ENCODE results near the gene ERVH48-1. TPM values are rescaled to one million over a fixed set of nuclear protein-coding genes. Genes with fewer than 3 reads are reported as not detected.

The ERVH48-1 gene
- total and polyA plus RNA-seq, 4 donors, result 0.03 to 0.19 TPM; not detected in 2

DNA sequence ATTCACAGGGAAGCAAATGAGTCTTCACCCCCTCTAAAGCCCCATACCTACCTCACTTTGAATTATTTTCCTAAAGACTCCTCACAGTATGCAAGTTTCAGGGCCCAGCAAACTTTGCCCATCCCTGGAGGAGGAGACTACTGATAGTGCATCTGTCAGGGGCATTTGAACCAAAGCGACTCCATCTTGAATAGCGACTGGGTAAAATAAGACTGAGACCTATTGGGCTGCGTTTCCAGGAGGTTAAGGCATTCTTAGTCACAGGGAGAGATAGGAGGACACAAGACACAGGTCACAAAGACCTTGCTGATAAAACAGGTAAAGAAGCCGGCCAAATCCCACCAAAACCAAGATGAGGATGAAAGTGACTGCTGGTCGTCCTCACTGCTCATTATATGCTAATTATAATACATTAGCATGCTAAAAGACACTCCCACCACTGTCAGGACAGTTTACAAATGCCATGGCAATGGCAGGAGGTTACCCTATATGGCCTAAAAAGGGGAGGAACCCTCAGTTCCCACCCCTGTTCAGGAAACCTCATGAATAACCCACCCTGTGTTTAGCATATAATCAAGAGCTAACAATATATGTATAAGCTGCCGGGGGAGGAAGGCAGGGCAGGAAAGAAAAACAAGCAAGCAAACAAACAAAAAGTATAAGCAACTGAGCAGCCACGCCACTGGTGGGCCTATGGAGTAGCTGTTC, 45.7 kb upstream of the ERVH48-1 start:
- Histone ChIP-seq H3K27me3 (ENCODE audit: control insufficient read depth in 4 of 4, insufficient read depth in 4 of 4, low read length in 3 of 4) (no peaks in the 10 kb centered on the region), H3K36me3 (ENCODE audit: control insufficient read depth in 4 of 4, insufficient read depth in 3 of 4, low read depth in 1 of 4, low read length in 3 of 4) (peaks cover 0 to 1% (median 0%) of the 10 kb centered on the region in 4 donors), H3K9me3 (ENCODE audit: control insufficient read depth in 4 of 4, low read length in 3 of 4) (no peaks in the 10 kb centered on the region), H3K27ac (ENCODE audit: low read depth in 1 of 2, low read length in 2 of 2) (no peak overlapping the region), H3K4me1 (ENCODE audit: control insufficient read depth in 4 of 4, insufficient read depth in 4 of 4, low read length in 3 of 4) (peaks cover 3 to 15% (median 7%) of the 10 kb centered on the region in 4 donors), H3K4me3 (ENCODE audit: low read depth in 1 of 3, low read length in 3 of 3) (no peak overlapping the region), H3K9ac (ENCODE audit: low read depth in 1 of 2, low read length in 2 of 2) (no peak overlapping the region)
- DNase-seq (ENCODE audit: low spot score), result no peak
- no peak for TF ChIP-seq HNF4A (conservative IDR thresholded peaks at IDR 0.05)
- no peak for TF ChIP-seq FOXA1 (IDR thresholded peaks at IDR 0.05)
- no peak for TF ChIP-seq HNF4G (IDR thresholded peaks at IDR 0.05)
- TF ChIP-seq, protein P1, sequence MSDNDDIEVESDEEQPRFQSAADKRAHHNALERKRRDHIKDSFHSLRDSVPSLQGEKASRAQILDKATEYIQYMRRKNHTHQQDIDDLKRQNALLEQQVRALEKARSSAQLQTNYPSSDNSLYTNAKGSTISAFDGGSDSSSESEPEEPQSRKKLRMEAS (IDR thresholded peaks at IDR 0.05), result no peak
- no peak for TF ChIP-seq RXRA (IDR thresholded peaks at IDR 0.05)
- TF ChIP-seq, protein P2, sequence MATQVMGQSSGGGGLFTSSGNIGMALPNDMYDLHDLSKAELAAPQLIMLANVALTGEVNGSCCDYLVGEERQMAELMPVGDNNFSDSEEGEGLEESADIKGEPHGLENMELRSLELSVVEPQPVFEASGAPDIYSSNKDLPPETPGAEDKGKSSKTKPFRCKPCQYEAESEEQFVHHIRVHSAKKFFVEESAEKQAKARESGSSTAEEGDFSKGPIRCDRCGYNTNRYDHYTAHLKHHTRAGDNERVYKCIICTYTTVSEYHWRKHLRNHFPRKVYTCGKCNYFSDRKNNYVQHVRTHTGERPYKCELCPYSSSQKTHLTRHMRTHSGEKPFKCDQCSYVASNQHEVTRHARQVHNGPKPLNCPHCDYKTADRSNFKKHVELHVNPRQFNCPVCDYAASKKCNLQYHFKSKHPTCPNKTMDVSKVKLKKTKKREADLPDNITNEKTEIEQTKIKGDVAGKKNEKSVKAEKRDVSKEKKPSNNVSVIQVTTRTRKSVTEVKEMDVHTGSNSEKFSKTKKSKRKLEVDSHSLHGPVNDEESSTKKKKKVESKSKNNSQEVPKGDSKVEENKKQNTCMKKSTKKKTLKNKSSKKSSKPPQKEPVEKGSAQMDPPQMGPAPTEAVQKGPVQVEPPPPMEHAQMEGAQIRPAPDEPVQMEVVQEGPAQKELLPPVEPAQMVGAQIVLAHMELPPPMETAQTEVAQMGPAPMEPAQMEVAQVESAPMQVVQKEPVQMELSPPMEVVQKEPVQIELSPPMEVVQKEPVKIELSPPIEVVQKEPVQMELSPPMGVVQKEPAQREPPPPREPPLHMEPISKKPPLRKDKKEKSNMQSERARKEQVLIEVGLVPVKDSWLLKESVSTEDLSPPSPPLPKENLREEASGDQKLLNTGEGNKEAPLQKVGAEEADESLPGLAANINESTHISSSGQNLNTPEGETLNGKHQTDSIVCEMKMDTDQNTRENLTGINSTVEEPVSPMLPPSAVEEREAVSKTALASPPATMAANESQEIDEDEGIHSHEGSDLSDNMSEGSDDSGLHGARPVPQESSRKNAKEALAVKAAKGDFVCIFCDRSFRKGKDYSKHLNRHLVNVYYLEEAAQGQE (IDR thresholded peaks at IDR 0.05), result no peak
- TF ChIP-seq ATF3 (IDR thresholded peaks at IDR 0.05), result no peak
- TF ChIP-seq JUND (IDR thresholded peaks at IDR 0.05), result no peak
- TF ChIP-seq NR2F2 (IDR thresholded peaks at IDR 0.05), result no peak
- no peak for TF ChIP-seq SP1 (IDR thresholded peaks at IDR 0.05)
- TF ChIP-seq RAD21 (IDR thresholded peaks at IDR 0.05), result no peak
- TF ChIP-seq YY1 (IDR thresholded peaks at IDR 0.05), result no peak
- no peak for TF ChIP-seq TAF1 (conservative IDR thresholded peaks at IDR 0.05)
- TF ChIP-seq, protein P3, sequence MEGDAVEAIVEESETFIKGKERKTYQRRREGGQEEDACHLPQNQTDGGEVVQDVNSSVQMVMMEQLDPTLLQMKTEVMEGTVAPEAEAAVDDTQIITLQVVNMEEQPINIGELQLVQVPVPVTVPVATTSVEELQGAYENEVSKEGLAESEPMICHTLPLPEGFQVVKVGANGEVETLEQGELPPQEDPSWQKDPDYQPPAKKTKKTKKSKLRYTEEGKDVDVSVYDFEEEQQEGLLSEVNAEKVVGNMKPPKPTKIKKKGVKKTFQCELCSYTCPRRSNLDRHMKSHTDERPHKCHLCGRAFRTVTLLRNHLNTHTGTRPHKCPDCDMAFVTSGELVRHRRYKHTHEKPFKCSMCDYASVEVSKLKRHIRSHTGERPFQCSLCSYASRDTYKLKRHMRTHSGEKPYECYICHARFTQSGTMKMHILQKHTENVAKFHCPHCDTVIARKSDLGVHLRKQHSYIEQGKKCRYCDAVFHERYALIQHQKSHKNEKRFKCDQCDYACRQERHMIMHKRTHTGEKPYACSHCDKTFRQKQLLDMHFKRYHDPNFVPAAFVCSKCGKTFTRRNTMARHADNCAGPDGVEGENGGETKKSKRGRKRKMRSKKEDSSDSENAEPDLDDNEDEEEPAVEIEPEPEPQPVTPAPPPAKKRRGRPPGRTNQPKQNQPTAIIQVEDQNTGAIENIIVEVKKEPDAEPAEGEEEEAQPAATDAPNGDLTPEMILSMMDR (IDR thresholded peaks at IDR 0.05; ENCODE audit: low read depth, low read length, missing input control), result no peak
- TF ChIP-seq, protein P4, sequence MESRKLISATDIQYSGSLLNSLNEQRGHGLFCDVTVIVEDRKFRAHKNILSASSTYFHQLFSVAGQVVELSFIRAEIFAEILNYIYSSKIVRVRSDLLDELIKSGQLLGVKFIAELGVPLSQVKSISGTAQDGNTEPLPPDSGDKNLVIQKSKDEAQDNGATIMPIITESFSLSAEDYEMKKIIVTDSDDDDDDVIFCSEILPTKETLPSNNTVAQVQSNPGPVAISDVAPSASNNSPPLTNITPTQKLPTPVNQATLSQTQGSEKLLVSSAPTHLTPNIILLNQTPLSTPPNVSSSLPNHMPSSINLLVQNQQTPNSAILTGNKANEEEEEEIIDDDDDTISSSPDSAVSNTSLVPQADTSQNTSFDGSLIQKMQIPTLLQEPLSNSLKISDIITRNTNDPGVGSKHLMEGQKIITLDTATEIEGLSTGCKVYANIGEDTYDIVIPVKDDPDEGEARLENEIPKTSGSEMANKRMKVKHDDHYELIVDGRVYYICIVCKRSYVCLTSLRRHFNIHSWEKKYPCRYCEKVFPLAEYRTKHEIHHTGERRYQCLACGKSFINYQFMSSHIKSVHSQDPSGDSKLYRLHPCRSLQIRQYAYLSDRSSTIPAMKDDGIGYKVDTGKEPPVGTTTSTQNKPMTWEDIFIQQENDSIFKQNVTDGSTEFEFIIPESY (IDR thresholded peaks at IDR 0.05), result no peak
- TF ChIP-seq FOXA2 (IDR thresholded peaks at IDR 0.05), result no peak
- TF ChIP-seq EGR1 (IDR thresholded peaks at IDR 0.05; ENCODE audit: low read depth in 2 of 2), result no peak
- 91% methylated on average over 7 of the region's 7 CpGs for WGBS

All from liver (tissue), 9 donors.